Adrenal gland (tissue), 12 donors: ENCODE measurements around the gene EVPLL. TPM values are rescaled to one million over a fixed set of nuclear protein-coding genes. Genes with fewer than 3 reads are reported as not detected.
"Not testable (repeated sequence)": the region's sequence is repeated elsewhere in the genome, so short reads cannot be mapped to it uniquely, and the experiment has no call there.

Experiments used
- DNase-seq, 7 donors: peaks; one replicate each; pipeline ENCODE4 v3.0.0-alpha.2; 2019 to 2020
- H3K27ac ChIP-seq, 5 donors: fragments of 200-600 bp; sonication (generic) in 4 of 5; 1 replicate in 3 of 5; 2 replicates in 2 of 5; pipeline versions ENCODE4 v1.5.1 to v1.8.0; 2016 to 2020; ENCODE audit warnings: mild to moderate bottlenecking in 1 of 5
- H3K27me3 ChIP-seq: fragments of 200-600 bp; 2 replicates; pipeline ENCODE4 v1.8.0; 2021
- H3K36me3 ChIP-seq, 2 donors: fragments of 200-600 bp; replicated peaks in 1 of 2; 1 replicate in 1 of 2; 2 replicates in 1 of 2; pipeline versions ENCODE4 v1.5.1 to v1.8.0; 2018 to 2022
- H3K4me1 ChIP-seq, 2 donors: fragments of 200-600 bp; replicated peaks in 1 of 2; 1 replicate in 1 of 2; 2 replicates in 1 of 2; pipeline versions ENCODE4 v1.5.1 to v1.8.0; 2018 to 2021
- H3K4me3 ChIP-seq, 4 donors: fragments of 200-600 bp; sonication (generic) in 3 of 4; one replicate each; pipeline ENCODE4 v1.5.1; 2016 to 2018
- H3K9me3 ChIP-seq, 3 donors: fragments of 200-600 bp; sonication (generic) in 1 of 3; replicated peaks in 1 of 3; 1 replicate in 2 of 3; 2 replicates in 1 of 3; pipeline versions ENCODE4 v1.5.1 to v1.8.0; 2016 to 2021
- WGBS, 4 donors: extraction: QIAGEN DNeasy Blood & Tissue Kit in 2 of 4; methylation state at CpG; one replicate each; pipeline versions ENCODE4 v1.1.5 to v1.1.7; 2013 to 2017; 5-methylcytosine and 5-hydroxymethylcytosine counted together
- intact Hi-C, 2 donors: fragments of 100-400 bp; cut with DNase I; formaldehyde crosslinking; loops; one replicate each; pipeline versions ENCODE4 v1.14.1 to v1.15.0; 2022 to 2023
- microRNA-seq, 3 donors: library from miRNA; unstranded; fragments of <30 nt; microRNA quantifications; one replicate each; pipeline ENCODE4, GENCODE V29; 2017 to 2020
- polyA plus RNA-seq, 3 donors: library from polyadenylated mRNA; stranded (reverse); fragments of 200-250 nt in 2 of 3; fragments of 350-450 nt in 1 of 3; fragmentation: Illumina TruSeq in 1 of 3; extraction: RNeasy Lipid Tissue Mini Kit (QIAGEN cat#74804) in 1 of 3; gene quantifications; one replicate each; pipeline ENCODE4 v1.2.3, GENCODE V29; 2013 to 2014
- small RNA-seq, 2 donors: library from RNA; depleted of rRNA; stranded (forward); fragments of <200 nt; gene quantifications; one replicate each; pipeline ENCODE3, GENCODE V24; 2016
- total RNA-seq, 9 donors: library from RNA; depleted of rRNA in 4 of 9; stranded (reverse); fragments of >200 nt in 4 of 9; fragments of 120-200 nt in 1 of 9; fragmentation: NEBNext Ultra II Directional in 1 of 9; extraction: Animal tissue kit (Norgen Biotek cat#: 25700) in 1 of 9; gene quantifications; one replicate each; pipeline versions ENCODE4 v1.1.0 to v1.2.4, GENCODE V29; 2013 to 2023
- donor health status: healthy with polysubstance abuse.
- donor health status: Bipolar disorder and iron deficiency.
- donor health status: DM: yes; HTN: yes; CAD: no.
- donor health status: DM: no; HTN: no; CAD: no.
- donor health status: DM: no; HTN: no; CAD: no.
- donor health status: DM: yes; HTN: yes; CAD: no.

Gene EVPLL
- total and polyA plus RNA-seq, 12 donors = 0.47 TPM; not detected in 11

DNA sequence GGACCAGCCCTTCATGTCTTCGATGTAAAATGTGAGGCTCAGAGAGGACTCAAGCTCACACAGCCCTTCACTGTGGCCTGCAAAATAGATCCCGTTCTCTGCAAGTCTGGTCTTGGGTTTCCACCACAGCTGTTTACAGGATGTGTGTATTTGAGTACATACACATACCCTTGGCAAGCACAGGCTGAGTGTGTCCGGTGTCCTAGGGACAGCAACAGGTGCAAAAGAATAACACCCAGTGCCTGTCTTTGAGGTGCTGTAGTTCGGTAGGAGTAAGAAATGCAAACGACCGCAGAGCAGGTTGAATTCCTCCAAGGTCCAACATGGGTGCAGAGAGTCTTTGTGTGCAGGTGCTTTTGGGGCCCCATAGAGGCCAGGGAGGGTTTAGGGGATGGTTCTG lies 44.9 kb downstream of the EVPLL start:
- H3K36me3 ChIP-seq, H3K27me3 ChIP-seq, H3K9me3 ChIP-seq, H3K27ac ChIP-seq, H3K4me1 ChIP-seq, intact Hi-C loops, DNase-seq, H3K4me3 ChIP-seq: not testable (repeated sequence)
- WGBS, 4 donors = 71 to 83% (median 79%) methylated on average over 3 to 5 of the region's 6 CpGs

DNA sequence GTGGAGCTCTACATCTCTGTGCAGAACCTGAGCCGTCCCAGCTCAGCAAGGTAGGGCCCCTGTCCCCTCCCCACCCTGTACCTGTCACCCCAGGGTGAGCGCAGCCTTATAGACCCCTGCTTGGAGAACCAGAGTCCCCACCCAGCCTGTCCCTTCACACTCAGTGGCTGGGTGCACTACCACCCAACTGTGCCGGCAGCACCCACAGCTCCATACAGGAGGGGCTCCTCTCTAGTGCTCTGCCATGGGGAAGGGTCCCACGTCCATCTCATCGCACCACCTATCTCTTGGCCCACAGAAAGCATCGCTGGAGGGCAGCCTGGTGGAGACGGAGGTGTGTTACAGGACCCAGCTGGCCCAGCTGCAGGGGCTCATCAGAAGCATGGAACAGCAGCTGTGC lies 45.4 kb downstream of the EVPLL start:
- H3K27me3 ChIP-seq, H3K27ac ChIP-seq, H3K4me3 ChIP-seq, DNase-seq, H3K4me1 ChIP-seq, H3K9me3 ChIP-seq, intact Hi-C loops, H3K36me3 ChIP-seq: not testable (repeated sequence)
- 85 to 88% methylated on average over 2 of the region's 7 CpGs; no CpG with 5 or more reads in 2 of the 4 donors for WGBS, 4 donors

DNA sequence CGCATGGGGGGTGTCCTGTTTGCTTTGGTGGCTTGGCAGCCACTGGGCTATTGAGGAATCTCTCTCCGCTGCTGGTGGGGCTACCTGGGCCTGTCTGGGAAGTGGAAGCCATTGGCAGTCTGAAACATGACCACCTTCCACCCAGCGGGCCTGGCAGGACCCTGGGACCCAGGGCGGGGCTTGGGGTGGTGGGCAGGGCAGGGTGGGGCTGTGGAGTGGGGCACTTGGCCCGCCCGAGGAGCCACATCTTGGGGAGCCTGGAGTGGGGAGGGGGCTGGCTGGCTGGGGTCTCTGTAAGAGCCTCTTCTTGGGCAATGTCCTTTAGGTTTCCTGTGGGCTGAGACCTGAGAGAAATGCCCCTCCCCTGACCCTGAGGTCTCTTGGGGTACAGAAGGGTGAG lies 48.0 kb downstream of the EVPLL start:
- H3K4me1 ChIP-seq, H3K4me3 ChIP-seq, DNase-seq, H3K36me3 ChIP-seq, H3K27me3 ChIP-seq, H3K9me3 ChIP-seq, H3K27ac ChIP-seq, intact Hi-C loops: not testable (repeated sequence)
- WGBS, 4 donors = 77 to 87% methylated on average over 4 of the region's 6 CpGs; no CpG with 5 or more reads in 2 of the 4 donors

DNA sequence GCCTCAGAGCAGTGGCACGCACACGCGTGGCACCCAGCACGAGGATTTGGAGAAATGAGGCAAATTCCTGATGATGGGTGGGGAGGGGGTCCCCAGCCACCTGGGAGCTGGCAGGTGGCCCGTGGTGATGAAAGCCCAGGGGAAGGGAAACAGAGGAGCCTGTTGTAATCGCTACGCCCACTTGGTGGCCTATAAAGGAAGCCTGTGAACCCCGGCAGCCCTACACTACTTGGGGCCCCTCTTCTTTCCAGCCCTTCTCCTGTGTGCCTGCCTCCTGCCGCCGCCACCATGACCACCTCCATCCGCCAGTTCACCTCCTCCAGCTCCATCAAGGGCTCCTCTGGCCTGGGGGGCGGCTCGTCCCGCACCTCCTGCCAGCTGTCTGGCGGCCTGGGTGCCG lies 49.1 kb downstream of the EVPLL start:
- H3K4me3 ChIP-seq, H3K36me3 ChIP-seq, H3K27ac ChIP-seq, H3K9me3 ChIP-seq, H3K4me1 ChIP-seq, intact Hi-C loops, DNase-seq, H3K27me3 ChIP-seq: not testable (repeated sequence)
- no CpG with 5 or more reads among the region's 16 CpGs for WGBS, 4 donors

DNA sequence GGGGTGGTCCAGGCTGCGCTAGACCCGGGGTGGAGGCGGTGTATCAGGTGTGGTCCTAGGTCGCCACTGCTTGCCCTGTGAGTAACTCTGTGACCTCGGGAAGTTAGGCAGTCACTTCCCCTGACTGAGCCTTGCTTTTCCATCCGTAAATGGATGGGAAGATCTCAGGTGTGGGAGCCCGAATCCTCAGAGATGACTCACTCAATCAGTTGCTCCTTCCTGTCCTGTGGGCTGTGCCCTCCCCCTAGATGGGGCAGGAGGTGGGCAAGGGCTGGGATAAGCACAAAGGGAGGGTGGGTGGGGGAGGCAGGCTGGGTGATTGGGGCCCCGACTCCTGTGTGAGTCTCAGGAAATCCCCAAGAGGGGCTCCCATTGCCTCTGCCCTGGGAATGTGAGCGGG lies 54.6 kb downstream of the EVPLL start:
- H3K27ac ChIP-seq, H3K4me3 ChIP-seq, H3K9me3 ChIP-seq, DNase-seq, H3K36me3 ChIP-seq, intact Hi-C loops, H3K27me3 ChIP-seq, H3K4me1 ChIP-seq: not testable (repeated sequence)
- WGBS, 4 donors = no CpG with 5 or more reads among the region's 9 CpGs

Small RNA genes lying within 50 kb of the gene (microRNA-seq; reads per million reads assigned to microRNA genes)
- gene MIR6778 = 0 to 0.45 (median 0.28) reads per million in 3 donors

Small RNA genes lying within 50 kb of the gene (small RNA-seq; reads per million reads assigned to genes)
- 0 reads per million in 2 donors for gene AL353997.5
- 0 reads per million in 2 donors for gene YWHAEP2

Other genes with a start within 250 kb of the EVPLL start
- gene ALKBH5, start 193.9 kb upstream of the EVPLL start, total RNA-seq = 100 to 1,000 TPM in 8 of 9 donors, 10 to 100 TPM in 1; 52.2 to 154 (median 140) TPM
- gene ALKBH5, start 193.9 kb upstream of the EVPLL start, polyA plus RNA-seq = 100 to 1,000 TPM in 1 of 3 donors, 10 to 100 TPM in 2; 28.4 to 118 (median 33.8) TPM
- gene LLGL1, start 152.1 kb upstream of the EVPLL start, total RNA-seq = 10 to 100 TPM; 14.5 to 65.1 (median 44.3) TPM
- 10 to 100 TPM in 1 of 3 donors, 1 to 10 TPM in 2; 4.1 to 27.8 (median 8.9) TPM for gene LLGL1, start 152.1 kb upstream of the EVPLL start, polyA plus RNA-seq
- gene FLII, start 119.0 kb upstream of the EVPLL start, total RNA-seq = 100 to 1,000 TPM; 150 to 331 (median 295) TPM
- 100 to 1,000 TPM; 276 to 652 (median 461) TPM for gene FLII, start 119.0 kb upstream of the EVPLL start, polyA plus RNA-seq
- gene MIEF2, start 117.1 kb upstream of the EVPLL start, total RNA-seq = 10 to 100 TPM; 16.4 to 46.6 (median 27.9) TPM
- 10 to 100 TPM in 1 of 3 donors, 1 to 10 TPM in 2; 4.1 to 10.7 (median 9.5) TPM for gene MIEF2, start 117.1 kb upstream of the EVPLL start, polyA plus RNA-seq
- gene TOP3A, start 62.8 kb upstream of the EVPLL start, total RNA-seq = 10 to 100 TPM; 20.4 to 59.6 (median 31.3) TPM
- 10 to 100 TPM; 17.8 to 33.0 (median 19.2) TPM for gene TOP3A, start 62.8 kb upstream of the EVPLL start, polyA plus RNA-seq
- gene SMCR8, start 62.5 kb upstream of the EVPLL start, total RNA-seq = 10 to 100 TPM; 11.4 to 21.4 (median 17.8) TPM
- 10 to 100 TPM in 1 of 3 donors, 1 to 10 TPM in 2; 1.7 to 13.8 (median 4.6) TPM for gene SMCR8, start 62.5 kb upstream of the EVPLL start, polyA plus RNA-seq
- 10 to 100 TPM in 8 of 9 donors, 1 to 10 TPM in 1; 8.9 to 43.8 (median 19.6) TPM for gene SHMT1, start 14.2 kb upstream of the EVPLL start, total RNA-seq
- gene SHMT1, start 14.2 kb upstream of the EVPLL start, polyA plus RNA-seq = 10 to 100 TPM in 2 of 3 donors, 1 to 10 TPM in 1; 6.8 to 13.2 (median 10.1) TPM
- under 1 TPM in 3 of 9 donors, not detected in 6; 0.15 to 0.81 (median 0.25) TPM for gene LGALS9C, start 99.0 kb downstream of the EVPLL start, total RNA-seq
- under 1 TPM in 1 of 3 donors, not detected in 2; 0.40 TPM for gene LGALS9C, start 99.0 kb downstream of the EVPLL start, polyA plus RNA-seq